Endothelial cell of umbilical vein (primary cell): Measurements from ENCODE around the gene GLI1. TPM values are rescaled to one million over a fixed set of nuclear protein-coding genes. Genes with fewer than 3 reads are reported as not detected.

ENCODE experiments used
- BruUV-seq: library from RNA; stranded (reverse); fragments of 400-500 nt; replicated peaks from 2 replicates; lab custom pipeline; 2021; lab: Mats Ljungman, UMichigan
- CTCF ChIA-PET: fragments of 300-600, 350-600 bp; sonication (Branson Sonifier 250); formaldehyde crosslinking; loops from one replicate; lab custom pipeline; 2021; ENCODE audit warnings: antibody characterized with exemption, inconsistent platforms; lab: Charles Lee
- POLR2A ChIA-PET: fragments of 300-600, 350-600 bp; sonication (Branson Sonifier 250); formaldehyde crosslinking; loops from one replicate; lab custom pipeline; 2021; ENCODE audit warnings: antibody characterized with exemption, inconsistent platforms; lab: Charles Lee
- DNase-seq: peaks from one replicate; pipeline ENCODE4 v3.0.0-alpha.2; 2011; ENCODE audit warnings: low read depth, low spot score
- FAIRE-seq: peaks from 2 replicates; lab custom pipeline; 2011; peaks lifted over from hg19 to GRCh38; lab: Jason Lieb, UNC
- H2AFZ ChIP-seq: 2 replicates; pipeline ENCODE4 v1.6.0; 2012; ENCODE audit warnings: low read depth, low read length, control low read depth, inconsistent platforms
- H3K27ac ChIP-seq: 2 replicates; pipeline ENCODE4 v1.5.1; 2011; ENCODE audit warnings: low read depth, mild to moderate bottlenecking, control low read depth, low read length, moderate library complexity; ENCODE audit not compliant: insufficient read depth
- H3K27me3 ChIP-seq, 2 experiments: 2 replicates each; pipeline versions ENCODE4 v1.6.0 to v1.6.1; 2011; ENCODE audit warnings: low read length in 2 of 2, mixed read lengths in 1 of 2; ENCODE audit not compliant: control insufficient read depth in 2 of 2, insufficient read depth in 2 of 2
- H3K36me3 ChIP-seq, 2 experiments: 2 replicates in 1 of 2; 3 replicates in 1 of 2; pipeline ENCODE4 v1.5.1; 2011; ENCODE audit warnings: low read length in 2 of 2, mild to moderate bottlenecking in 1 of 2, moderate library complexity in 1 of 2; ENCODE audit not compliant: control insufficient read depth in 2 of 2, insufficient read depth in 2 of 2; ENCODE audit errors: extremely low read depth in 1 of 2
- H3K4me1 ChIP-seq: 3 replicates; pipeline ENCODE4 v1.5.1; 2011; ENCODE audit warnings: mild to moderate bottlenecking, low read length; ENCODE audit not compliant: control insufficient read depth, insufficient read depth; ENCODE audit errors: extremely low read depth
- H3K4me2 ChIP-seq: 2 replicates; pipeline ENCODE4 v1.6.1; 2011; ENCODE audit warnings: low read length, control low read depth, mixed read lengths; ENCODE audit not compliant: insufficient read depth
- H3K4me3 ChIP-seq, 3 experiments: fragments of 200-600 bp in 1 of 3; sonication (generic), shearing (Covaris generic) in 1 of 3; replicated peaks in 1 of 3; 2 replicates each; pipeline ENCODE4 v1.5.1; 2011 to 2016; ENCODE audit warnings: control low read depth in 3 of 3, low read length in 3 of 3, mild to moderate bottlenecking in 2 of 3, inconsistent platforms in 1 of 3, low read depth in 1 of 3, moderate library complexity in 1 of 3; ENCODE audit not compliant: insufficient read depth in 1 of 3
- H3K79me2 ChIP-seq: 2 replicates; pipeline ENCODE4 v1.6.0; 2012; ENCODE audit warnings: low read length, inconsistent platforms; ENCODE audit not compliant: control insufficient read depth, insufficient read depth
- H3K9ac ChIP-seq: replicated peaks from 2 replicates; pipeline ENCODE3; 2011; ENCODE audit warnings: low read length, control low read depth; ENCODE audit not compliant: insufficient read depth; ENCODE audit errors: extremely low read depth
- H3K9me1 ChIP-seq: replicated peaks from 3 replicates; pipeline ENCODE4 v1.6.0; 2011; ENCODE audit warnings: mild to moderate bottlenecking, low read length; ENCODE audit not compliant: control insufficient read depth, insufficient read depth; ENCODE audit errors: extremely low read depth
- H3K9me3 ChIP-seq: replicated peaks from 2 replicates; pipeline ENCODE4 v1.5.1; 2012; ENCODE audit warnings: low read length, inconsistent platforms; ENCODE audit not compliant: control insufficient read depth, insufficient read depth
- H4K20me1 ChIP-seq: replicated peaks from 2 replicates; pipeline ENCODE3; 2011; ENCODE audit warnings: mild to moderate bottlenecking, low read length; ENCODE audit not compliant: control insufficient read depth, insufficient read depth; ENCODE audit errors: extremely low read depth
- EZH2 ChIP-seq: IDR thresholded peaks from 2 replicates; pipeline ENCODE4 v1.6.1; 2012; ENCODE audit warnings: borderline replicate concordance, low read depth, mild to moderate bottlenecking, moderate library complexity, low read length, inconsistent platforms; ENCODE audit not compliant: severe bottlenecking
- FOS ChIP-seq: IDR thresholded peaks from 2 replicates; pipeline ENCODE4 v1.6.1; 2011; ENCODE audit warnings: mild to moderate bottlenecking, low read length, moderate library complexity, borderline replicate concordance; ENCODE audit not compliant: insufficient read depth
- POLR2AphosphoS5 ChIP-seq: IDR thresholded peaks from 2 replicates; pipeline ENCODE4 v1.6.1; 2012; ENCODE audit warnings: low read depth, mild to moderate bottlenecking, control low read depth, low read length, moderate library complexity; ENCODE audit not compliant: insufficient read depth
- dilution Hi-C: fragments of 300-500 bp; cut with MboI; formaldehyde crosslinking; loops from one replicate; pipeline ENCODE4 v1.15.0; 2019; ENCODE audit warnings: low sequenced_read_pairs; ENCODE audit not compliant: extremely low pct_ligation_motif_present
- intact Hi-C: fragments of 100-400 bp; cut with micrococcal nuclease; formaldehyde crosslinking; loops from one replicate; pipeline ENCODE4 v1.10.0; 2022
- polyA plus RNA-seq, 4 experiments: library from polyadenylated mRNA; depleted of rRNA in 3 of 4; stranded (reverse) in 3 of 4; unstranded in 1 of 4; fragments of >200 nt; gene quantifications; 2 replicates each; pipeline versions ENCODE4 v1.2.1 to v1.2.3, GENCODE V29; 2011 to 2012; ENCODE audit warnings: missing spikeins in 1 of 4
- total RNA-seq: library from RNA; stranded (reverse); gene quantifications from 2 replicates; pipeline ENCODE4 v1.2.3, GENCODE V29; 2021
- TF ChIP-seq, protein P1 (sequence below), 2 donors: IDR thresholded peaks; 1 replicate in 1 of 2; 2 replicates in 1 of 2; pipeline ENCODE4 v1.5.1; 2011; ENCODE audit warnings: low read length in 2 of 2, mild to moderate bottlenecking in 2 of 2, moderate library complexity in 2 of 2, control low read depth in 1 of 2, inconsistent platforms in 1 of 2, low read depth in 1 of 2; ENCODE audit not compliant: insufficient read depth in 1 of 2; ENCODE audit errors: extremely low read depth in 1 of 2

The GLI1 gene
- total and polyA plus RNA-seq, 2 donors (not counting 3 experiments of a cell fraction or from before 2014, with no cell fraction given) = 0.10 to 0.29 TPM

DNA sequence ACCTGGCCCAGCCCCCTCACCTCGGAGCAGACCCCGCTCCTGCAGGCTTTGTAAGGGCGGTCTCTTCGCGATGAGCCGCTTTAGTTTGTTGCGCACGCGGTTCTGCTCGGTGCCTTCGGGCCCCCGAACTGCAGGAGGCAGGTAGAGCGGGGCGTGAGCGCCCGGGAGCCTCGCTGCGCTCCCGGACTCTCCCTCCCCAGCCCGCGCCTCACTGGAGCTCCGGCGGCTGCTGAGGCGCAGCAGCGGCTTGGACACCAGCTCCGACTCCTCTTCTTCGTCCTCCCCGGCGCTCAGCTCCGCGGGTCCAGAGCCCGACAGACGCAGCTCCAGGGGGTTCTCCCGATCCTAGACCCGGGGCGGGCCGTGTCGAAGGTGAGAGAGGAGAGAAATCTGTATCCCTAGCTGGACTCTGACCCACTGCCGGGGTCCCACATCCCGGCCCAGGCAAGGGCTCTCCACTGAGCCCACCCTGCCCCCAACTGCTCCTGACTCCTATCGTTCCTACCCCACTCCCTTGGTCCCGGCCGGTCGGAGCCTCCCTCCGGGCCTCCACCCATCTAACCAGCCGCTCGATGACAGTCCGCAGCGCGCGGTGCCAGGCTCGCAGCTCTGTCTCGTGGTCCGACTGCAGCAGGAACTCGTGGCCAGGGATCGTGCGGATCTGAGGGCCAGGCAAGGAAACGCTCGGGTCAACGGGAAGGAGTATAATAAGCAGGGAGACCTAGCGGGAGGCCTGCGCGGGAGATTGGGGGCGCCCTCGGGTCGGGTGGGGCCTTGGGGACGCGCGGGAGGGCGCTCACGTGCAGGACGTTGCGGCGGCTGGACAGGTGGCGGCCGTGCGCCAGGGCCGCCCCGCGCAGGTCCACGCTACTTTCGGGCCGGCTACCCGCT lies 15.9 kb downstream of the GLI1 start:
- DNase-seq = no peak
- H2AFZ ChIP-seq = peak overlapping the region; percentile 47
- peak; percentile 59 for FAIRE-seq
- no peak overlapping the region for H3K9ac ChIP-seq
- no peaks in the 10 kb centered on the region for H3K9me3 ChIP-seq
- BruUV-seq = no TSS peak
- H3K9me1 ChIP-seq = no peaks in the 10 kb centered on the region
- intact Hi-C loops = no loop called here
- peak overlapping the region; percentile 2 for H3K4me2 ChIP-seq
- TF ChIP-seq EZH2 (peak; percentile 95), FOS (no peak), POLR2AphosphoS5 (no peak)
- TF ChIP-seq, protein P1, sequence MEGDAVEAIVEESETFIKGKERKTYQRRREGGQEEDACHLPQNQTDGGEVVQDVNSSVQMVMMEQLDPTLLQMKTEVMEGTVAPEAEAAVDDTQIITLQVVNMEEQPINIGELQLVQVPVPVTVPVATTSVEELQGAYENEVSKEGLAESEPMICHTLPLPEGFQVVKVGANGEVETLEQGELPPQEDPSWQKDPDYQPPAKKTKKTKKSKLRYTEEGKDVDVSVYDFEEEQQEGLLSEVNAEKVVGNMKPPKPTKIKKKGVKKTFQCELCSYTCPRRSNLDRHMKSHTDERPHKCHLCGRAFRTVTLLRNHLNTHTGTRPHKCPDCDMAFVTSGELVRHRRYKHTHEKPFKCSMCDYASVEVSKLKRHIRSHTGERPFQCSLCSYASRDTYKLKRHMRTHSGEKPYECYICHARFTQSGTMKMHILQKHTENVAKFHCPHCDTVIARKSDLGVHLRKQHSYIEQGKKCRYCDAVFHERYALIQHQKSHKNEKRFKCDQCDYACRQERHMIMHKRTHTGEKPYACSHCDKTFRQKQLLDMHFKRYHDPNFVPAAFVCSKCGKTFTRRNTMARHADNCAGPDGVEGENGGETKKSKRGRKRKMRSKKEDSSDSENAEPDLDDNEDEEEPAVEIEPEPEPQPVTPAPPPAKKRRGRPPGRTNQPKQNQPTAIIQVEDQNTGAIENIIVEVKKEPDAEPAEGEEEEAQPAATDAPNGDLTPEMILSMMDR (IDR thresholded peaks at IDR 0.05; ENCODE audit: extremely low read depth in 1 of 2, insufficient read depth in 1 of 2, low read depth in 1 of 2, low read length in 2 of 2) = no peak
- peaks cover 12% of the 10 kb centered on the region for H3K4me1 ChIP-seq
- peaks cover 47 to 62% of the 10 kb centered on the region in 2 experiments for H3K27me3 ChIP-seq
- CTCF ChIA-PET = interaction anchor here (0.6 to 2.8 kb wide), 7 partner anchors 8 to 108 kb away, joined by 3 to 18 read pairs (median 3); partner anchors contain the start of genes GLI1 and MARS1
- H3K27ac ChIP-seq = no peak overlapping the region
- no peaks in the 10 kb centered on the region for H3K36me3 ChIP-seq
- POLR2A ChIA-PET = no interaction called here
- dilution Hi-C loops = no loop called here
- H4K20me1 ChIP-seq = no peaks in the 10 kb centered on the region
- H3K79me2 ChIP-seq = no peaks in the 10 kb centered on the region
- peak overlapping the region in 1 of 3 experiments; percentile 3 for H3K4me3 ChIP-seq
